Measurements from ENCODE around the gene MCM7. TPM values are rescaled to one million over a fixed set of nuclear protein-coding genes. Genes with fewer than 3 reads are reported as not detected.

Gene MCM7
- total and polyA plus RNA-seq, 2 of the 13 experiments (the other 11 are each of a cell fraction or from before 2014, with no cell fraction given), result 84.5 to 214 TPM

GRCh38 chr7:100093498-100093897 lies 7.7 kb downstream of the MCM7 start (continued):
- TF ChIP-seq, protein P1, sequence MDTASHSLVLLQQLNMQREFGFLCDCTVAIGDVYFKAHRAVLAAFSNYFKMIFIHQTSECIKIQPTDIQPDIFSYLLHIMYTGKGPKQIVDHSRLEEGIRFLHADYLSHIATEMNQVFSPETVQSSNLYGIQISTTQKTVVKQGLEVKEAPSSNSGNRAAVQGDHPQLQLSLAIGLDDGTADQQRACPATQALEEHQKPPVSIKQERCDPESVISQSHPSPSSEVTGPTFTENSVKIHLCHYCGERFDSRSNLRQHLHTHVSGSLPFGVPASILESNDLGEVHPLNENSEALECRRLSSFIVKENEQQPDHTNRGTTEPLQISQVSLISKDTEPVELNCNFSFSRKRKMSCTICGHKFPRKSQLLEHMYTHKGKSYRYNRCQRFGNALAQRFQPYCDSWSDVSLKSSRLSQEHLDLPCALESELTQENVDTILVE (CRISPR knock-in tag; IDR thresholded peaks at IDR 0.05), result no peak

GRCh38 chr7:100093054-100093453 lies 8.1 kb downstream of the MCM7 start:
- in situ Hi-C loops (cut with HindIII; ENCODE audit: extremely low pct_ligation_motif_present, low pct_unique_long_range_greater_than_20kb), result no loop called here
- peak overlapping the region; percentile 26 for H3K27ac ChIP-seq (ENCODE audit: extremely low read length, insufficient read depth, low read length)

More at GRCh38 chr7:100093054-100093453, 8.1 kb downstream of the MCM7 start:
- BruUV-seq (replicated peaks), result TSS peak; percentile 30
- intact Hi-C loops (cut with micrococcal nuclease; ENCODE audit: unreplicated experiment), result no loop called here
- no peak overlapping the region for H3K9ac ChIP-seq (ENCODE audit: insufficient read depth, low read depth, low read length)
- no peak for DNase-seq (ENCODE audit: low spot score)
- no peak overlapping the region for H3K4me2 ChIP-seq (ENCODE audit: low read depth, low read length)
- ChIA-PET CTCF (ENCODE audit: low intra/inter-chr PET ratio, low total read pairs) (no interaction called here), POLR2A (interaction anchor here (4.3 kb wide), 1 partner anchor 8 kb away, joined by 33 read pairs; the partner anchor contains the start of genes AP4M1 and MCM7)
- peaks cover 35% of the 10 kb centered on the region for H3K4me1 ChIP-seq (ENCODE audit: insufficient read depth, low read length)
- H3K79me2 ChIP-seq (ENCODE audit: insufficient read depth, low read length), result peaks cover 10% of the 10 kb centered on the region
- WGBS (ENCODE audit: low lambda C conversion rate), result 87% methylated on average over 8 of the region's 8 CpGs
- no peaks in the 10 kb centered on the region for H4K20me1 ChIP-seq (ENCODE audit: insufficient read depth, low read length)
- no peaks in the 10 kb centered on the region; a peak in 1 of 5 replicates for H3K27me3 ChIP-seq (ENCODE audit: control insufficient read depth in 1 of 2, insufficient read depth in 2 of 2, low read length in 2 of 2)
- peak; percentile 2; the same call in 1 of the 3 replicates for ATAC-seq
- TF ChIP-seq CEBPB (IDR thresholded peaks at IDR 0.05; ENCODE audit: borderline replicate concordance, low read depth, low read length), result no peak
- TF ChIP-seq PRPF4 (IDR thresholded peaks at IDR 0.05; ENCODE audit: low read depth, low read length, poor library complexity, severe bottlenecking), result peak; percentile 1
- peak; percentile 36 for TF ChIP-seq POLR2AphosphoS5 (IDR thresholded peaks at IDR 0.05; ENCODE audit: low read depth, low read length)
- TF ChIP-seq SOX13 (IDR thresholded peaks at IDR 0.05), result no peak
- peak in 1 of 2 experiments; percentile 15; a peak in 1 of 4 replicates for TF ChIP-seq SOX13 (CRISPR knock-in tag; conservative IDR thresholded peaks at IDR 0.05 in 1 of 2, IDR thresholded peaks at IDR 0.05 in 1 of 2)
- FAIRE-seq, result no peak
- no peak overlapping the region for H3K4me3 ChIP-seq (replicated peaks in 1 of 3; ENCODE audit: insufficient read depth in 1 of 3, low read depth in 2 of 3, low read length in 3 of 3)
- H3K36me3 ChIP-seq (replicated peaks in 1 of 2; ENCODE audit: control insufficient read depth in 1 of 2, insufficient read depth in 2 of 2, low read length in 2 of 2), result peaks cover 47 to 75% of the 10 kb centered on the region in 2 experiments
- H3K9me3 ChIP-seq (ENCODE audit: low read length), result no peaks in the 10 kb centered on the region
- no peak overlapping the region for H2AFZ ChIP-seq (ENCODE audit: low read length)

Data from HepG2 (cell line).